HG03432 (cell line): ENCODE results near the gene LDLRAD4.
"Not testable (repeated sequence)": the region's sequence is repeated elsewhere in the genome, so short reads cannot be mapped to it uniquely, and the experiment has no call there.

Experiments used
- ATAC-seq: cut with Tn5 transposase; IDR thresholded peaks from one replicate; pipeline ENCODE4 v1.9.1; 2021; ENCODE audit warnings: mild to moderate bottlenecking, moderate library complexity; ENCODE audit not compliant: unreplicated experiment

LDLRAD4 gene

DNA sequence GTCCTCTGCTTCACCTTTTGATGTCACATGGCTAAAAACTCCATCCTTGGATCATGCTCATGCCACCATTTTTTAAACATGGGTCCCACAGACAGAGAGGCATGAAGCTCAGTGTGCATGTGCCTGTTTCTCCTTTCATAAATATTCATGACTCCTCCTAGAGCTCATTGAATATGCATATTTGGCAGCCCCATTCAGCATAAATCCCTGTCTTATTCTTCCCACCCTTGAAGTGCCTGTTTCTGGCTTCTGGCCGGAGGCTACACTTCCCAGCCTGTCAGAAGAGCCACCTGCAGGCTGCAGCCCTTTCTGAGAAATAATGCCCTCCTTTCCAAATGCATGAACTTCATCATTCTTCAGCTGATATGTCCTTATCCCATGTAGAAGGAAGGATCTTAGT, 109.7 kb downstream of the LDLRAD4 start:
- ATAC-seq, result no peak

DNA sequence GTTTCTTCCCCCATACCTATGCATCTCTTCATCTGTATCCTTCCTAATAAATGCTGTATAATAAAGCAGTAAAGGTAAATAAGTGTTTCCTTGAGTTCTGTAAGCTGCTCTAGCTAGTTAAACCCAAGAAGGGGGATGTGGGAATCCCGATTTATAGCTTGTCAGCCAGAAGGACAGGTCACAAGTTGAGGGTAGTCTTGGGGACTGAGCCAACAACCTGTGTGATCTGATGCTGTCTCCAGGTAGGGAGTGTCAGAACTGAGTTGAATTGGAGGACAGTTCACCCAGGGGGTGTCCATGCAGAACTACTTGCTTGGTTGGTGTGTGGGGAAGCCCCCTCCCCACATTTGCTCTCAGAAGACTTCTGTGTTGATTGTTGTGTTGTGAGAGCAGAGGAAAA, 112.4 kb downstream of the LDLRAD4 start:
- ATAC-seq, result no peak

DNA sequence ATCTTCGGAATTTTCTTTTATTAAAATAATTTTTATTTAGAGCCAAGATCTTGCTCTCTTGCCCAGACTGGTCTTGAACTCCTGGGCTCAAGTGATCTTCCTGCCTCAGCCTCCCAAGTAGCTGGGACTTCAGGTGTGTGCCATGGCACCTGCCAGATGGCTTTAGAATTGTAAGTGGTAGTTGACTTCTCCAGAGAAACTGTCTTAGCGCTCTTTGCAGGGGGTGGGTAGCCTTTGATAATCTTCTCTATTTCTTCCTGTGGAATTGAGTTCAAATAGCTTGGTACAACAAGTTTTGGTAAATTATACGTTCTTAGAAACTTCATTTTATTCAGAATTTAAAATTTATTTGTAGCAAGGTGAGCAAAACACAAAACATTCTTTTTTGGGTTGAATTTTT, 113.3 kb downstream of the LDLRAD4 start:
- no peak for ATAC-seq

DNA sequence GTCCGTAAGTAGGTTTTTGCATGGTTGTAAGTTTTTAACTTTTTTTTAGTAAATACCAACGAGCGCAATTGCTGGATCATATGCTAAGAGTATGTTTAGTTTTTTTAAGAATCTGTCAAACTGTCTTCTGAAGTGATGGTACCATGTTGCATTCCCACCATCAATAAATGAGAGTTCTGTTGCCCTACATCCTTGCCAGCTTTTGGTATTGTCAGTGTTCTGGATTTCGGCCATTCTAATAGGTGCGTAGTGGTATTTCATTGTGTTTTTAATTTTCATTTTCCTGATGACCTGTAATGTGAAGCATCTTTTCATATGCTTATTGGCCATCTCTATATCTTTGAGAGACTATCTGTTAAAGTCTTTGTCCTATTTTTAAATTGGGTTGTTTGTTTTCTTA, 114.3 kb downstream of the LDLRAD4 start:
- ATAC-seq, result no peak

DNA sequence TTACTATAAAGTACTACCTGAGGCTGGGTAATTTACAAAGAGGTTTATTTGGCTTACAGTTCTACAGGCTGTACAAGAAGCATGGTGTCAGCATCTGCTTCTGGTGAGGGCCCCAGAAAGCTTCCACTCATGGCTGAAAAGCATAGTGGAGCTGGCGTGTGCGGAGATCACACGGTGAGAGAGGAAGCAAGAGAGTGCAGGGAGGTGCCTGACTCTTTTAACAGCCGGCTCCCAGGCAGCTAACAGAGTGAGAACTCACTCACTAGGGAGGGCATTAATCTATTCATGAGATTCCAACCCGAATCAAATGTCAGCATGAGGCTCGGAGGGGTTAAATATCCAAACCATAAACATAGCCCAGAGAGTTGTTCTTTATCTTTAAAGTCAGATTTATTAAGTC, 117.3 kb downstream of the LDLRAD4 start:
- no peak for ATAC-seq

DNA sequence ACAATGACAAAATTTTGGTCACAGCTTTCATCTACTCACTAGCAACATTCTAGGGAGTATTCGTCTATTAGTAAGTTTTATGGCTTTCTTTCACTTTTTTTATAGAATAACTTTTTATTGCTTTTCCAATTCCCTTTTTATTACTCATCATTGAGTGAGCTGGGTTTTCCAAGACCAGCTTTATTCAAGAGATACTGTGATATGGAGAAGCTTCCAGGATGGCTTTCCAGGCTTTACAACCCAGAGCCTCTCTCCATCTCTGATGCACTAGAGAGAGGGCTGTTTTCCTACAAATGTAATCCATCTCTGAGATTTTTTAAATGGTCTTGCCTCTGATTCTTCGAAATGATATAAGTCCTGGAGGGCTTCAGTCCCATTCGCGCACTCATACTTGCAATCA, 118.3 kb downstream of the LDLRAD4 start:
- no peak for ATAC-seq

DNA sequence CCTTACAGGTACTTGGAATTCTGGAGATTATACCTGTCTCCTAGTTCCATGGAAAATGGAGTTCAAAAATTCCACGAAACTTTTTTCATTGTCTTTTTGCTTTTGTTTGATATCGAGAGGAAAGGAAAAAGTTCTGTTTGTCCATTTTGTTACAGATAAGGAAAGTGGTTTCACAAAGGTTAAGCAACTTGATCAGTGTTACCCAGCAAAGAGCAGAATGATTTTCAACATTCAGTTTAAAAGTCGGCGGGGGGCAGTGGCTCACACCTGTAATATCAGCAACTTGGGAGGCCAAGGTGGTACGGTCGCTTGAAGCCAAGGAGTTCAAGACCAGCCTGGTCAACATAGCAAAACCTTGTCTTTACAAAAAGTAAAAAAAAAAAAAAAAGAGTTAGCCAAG, 118.8 kb downstream of the LDLRAD4 start:
- no peak for ATAC-seq

DNA sequence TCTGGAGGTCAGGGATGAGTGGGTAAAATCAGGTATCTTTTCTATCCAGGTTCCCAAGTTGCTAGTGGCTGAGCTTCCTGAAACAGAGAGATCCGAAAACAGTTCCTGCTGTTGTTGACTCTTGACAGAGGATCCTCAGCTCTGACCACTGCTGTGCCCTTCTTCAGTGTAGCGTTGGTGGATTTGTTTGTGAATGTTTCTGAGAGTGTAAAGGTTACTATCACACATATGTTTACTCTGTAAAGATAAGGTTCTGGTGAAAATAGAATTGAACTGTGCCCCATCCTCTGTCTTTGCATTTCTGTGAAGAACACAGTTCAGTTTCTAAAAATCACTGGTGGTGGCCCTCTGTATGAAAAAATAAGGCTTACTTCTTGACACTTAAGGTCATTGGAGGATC, 119.8 kb downstream of the LDLRAD4 start:
- ATAC-seq, result no peak

DNA sequence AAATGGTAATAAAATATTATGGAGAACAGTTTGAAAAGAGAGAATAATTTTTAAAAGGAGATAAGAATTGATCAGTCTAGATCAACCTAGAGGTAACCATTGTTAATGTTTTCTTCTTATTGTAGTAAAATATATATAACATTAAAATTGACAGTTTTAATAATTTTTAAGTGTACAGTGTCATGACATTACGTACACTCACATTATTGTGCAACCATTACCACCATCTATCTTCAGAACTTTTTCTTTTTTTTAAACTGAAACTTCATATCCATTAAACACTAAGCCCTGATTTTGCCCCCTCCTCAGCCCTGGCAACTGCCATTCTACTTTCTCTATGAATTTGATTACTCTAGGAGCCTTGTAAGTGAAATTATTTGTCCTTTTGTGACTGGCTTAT, 121.1 kb downstream of the LDLRAD4 start:
- ATAC-seq, result no peak

DNA sequence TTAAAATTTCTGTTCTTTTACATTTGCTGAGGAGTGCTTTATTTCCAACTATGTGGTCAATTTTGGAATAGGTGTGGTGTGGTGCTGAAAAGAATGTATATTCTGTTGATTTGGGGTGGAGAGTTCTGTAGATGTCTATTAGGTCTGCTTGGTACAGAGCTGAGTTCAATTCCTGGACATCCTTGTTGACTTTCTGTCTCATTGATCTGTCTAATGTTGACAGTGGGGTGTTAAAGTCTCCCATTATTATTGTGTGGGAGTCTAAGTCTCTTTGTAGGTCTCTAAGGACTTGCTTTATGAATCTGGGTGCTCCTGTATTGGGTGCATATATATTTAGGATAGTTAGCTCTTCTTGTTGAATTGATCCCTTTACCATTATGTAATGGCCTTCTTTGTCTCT, 127.9 kb downstream of the LDLRAD4 start:
- ATAC-seq, result not testable (repeated sequence)

DNA sequence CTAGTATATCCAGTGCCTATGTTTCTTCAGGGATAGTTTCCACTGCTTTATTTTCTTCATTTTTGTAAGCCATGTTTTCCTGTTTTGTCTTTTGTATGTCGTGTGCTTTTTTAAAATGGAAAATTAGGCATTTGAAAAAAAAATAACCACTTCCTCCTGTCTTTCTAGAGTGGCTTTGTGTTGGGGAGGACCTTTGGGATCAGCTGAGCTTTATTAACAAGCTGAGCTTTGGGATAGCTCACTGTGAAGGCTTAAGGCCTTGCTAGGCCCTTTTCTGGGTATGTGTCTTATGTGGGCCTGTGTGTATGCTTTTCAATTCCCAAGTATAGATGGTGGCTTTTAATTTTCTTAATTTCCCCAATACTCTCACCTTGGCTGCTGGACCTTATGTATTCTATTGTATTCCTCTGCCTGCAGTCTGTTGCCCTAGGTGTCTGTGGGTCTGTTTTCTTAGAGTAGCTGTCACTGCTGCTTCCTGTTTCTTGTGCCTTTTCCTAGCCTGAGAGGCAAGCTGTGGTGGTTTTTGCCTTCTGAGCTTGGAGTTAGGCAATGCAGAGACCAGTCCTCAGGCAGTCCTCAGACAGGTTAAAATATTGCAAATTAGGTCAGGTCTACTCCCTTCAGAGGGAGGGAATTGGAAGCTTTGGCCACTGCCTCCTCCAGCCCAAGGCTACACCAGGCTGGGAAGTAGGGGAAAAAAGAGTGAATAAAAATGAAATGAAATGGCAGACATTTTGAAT, 134.7 kb downstream of the LDLRAD4 start:
- ATAC-seq, result no peak

DNA sequence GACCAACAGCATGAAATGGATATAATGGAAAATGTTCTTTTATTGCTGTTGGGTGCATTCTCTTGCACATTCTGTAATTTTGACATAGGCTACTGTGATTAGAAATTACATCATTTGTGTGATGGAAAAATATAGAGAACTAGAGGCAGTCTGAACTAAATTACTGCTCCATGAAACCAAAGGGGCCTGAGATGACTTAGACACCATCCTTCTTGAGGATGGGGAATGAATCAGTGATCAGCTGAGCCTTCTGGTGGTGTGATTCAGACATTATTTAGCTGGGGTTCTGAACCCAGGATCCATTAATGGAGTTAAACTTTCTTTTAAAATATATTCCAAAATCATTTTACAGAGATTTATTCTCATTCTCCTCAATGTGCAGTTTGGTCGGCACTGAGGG, 135.8 kb downstream of the LDLRAD4 start:
- ATAC-seq, result no peak

DNA sequence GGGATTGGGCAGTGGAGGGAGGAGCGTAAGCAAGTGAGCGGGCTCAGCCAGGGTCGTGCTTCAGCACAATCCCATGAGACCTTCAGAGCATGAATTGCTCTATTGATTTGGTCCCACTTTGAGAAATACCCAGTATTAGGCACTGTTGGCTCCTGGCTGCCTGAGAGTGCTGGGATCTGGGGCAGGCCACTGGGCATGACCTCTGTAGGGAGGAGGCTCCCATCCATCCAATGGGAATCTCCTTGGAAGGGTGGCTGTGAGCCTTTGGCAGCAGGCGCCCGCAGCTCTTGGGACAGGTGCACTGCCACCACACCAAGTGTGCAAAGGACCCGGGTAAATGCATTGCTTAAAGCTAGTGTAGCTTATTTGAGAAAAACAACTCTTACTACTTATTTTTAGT, 137.5 kb downstream of the LDLRAD4 start:
- ATAC-seq, result no peak

DNA sequence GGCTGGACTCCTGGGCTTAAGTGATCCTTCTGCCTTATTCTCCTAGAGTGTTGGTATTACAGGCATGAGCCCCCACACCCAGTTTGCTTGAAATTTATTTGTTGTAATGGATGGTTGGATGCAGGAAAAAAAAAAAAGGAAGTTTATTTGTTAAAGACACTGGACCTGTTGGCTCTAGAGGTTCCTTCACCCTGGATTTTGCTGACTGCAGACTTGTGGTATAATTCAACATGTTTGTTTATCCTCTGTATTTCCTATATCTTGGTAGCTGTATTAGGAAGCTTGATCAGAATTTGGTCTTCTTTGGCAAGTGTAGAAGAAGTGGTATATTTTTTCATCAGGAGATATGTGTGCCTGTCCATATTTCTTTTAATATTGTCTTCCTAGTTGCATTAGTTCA, 138.7 kb downstream of the LDLRAD4 start:
- no peak for ATAC-seq

DNA sequence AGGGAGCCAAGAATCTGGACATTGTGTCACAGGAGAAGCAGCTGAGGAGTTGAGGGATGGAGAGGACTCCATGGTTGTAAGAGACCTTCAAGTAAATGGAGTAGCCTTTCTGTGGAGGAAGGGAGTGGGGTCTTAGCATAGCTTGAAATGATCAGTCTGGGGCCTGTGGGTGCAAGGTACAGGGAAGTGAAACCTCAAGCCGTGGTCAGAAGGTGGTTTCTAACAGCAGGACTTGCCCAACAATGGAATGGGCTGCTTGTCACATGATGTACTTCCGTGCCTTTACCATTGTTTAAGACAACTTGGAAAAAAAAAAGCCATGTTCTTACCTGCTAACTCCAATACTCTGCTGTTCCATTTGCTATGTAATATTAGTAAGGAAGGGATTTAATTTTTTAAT, 140.7 kb downstream of the LDLRAD4 start:
- ATAC-seq, result no peak

DNA sequence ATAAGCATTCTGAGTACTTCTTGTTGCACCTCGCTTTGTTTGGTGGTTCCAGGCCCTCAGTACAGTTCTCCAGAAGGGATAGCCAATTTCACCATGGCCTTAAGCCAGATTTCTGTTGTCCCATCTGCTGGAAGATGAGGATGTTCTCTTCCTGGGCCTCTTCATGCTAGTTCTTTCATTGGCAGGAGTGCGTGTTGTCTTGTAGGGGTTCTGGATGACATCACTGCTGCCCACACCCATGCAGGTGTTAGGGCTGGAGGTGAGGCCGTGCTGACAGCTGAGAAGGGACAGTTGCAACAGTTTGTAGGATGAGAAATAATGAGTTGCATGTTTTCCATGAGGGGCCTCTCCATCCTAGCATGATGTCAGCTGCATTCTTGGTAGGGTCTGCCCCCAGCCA, 142.9 kb downstream of the LDLRAD4 start:
- no peak for ATAC-seq

DNA sequence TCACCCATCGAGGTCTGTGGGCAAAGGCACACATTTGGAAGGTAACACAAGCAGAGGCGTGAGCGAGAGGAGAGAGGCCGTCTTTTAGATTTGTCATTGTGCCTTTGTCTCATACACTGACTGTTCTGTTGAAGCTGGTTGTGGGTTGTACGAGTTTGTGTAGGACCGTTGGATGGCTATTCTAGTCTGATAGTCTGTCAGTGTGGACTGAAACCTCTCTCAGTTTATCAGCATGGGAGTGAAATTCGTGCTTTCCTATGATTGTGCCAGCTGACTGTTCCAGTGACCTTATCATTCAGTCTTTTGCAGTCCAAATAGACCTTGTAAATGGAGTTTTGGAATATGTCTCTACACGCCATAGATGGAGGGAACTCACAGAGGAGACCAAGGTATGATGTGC, 143.5 kb downstream of the LDLRAD4 start:
- no peak for ATAC-seq

DNA sequence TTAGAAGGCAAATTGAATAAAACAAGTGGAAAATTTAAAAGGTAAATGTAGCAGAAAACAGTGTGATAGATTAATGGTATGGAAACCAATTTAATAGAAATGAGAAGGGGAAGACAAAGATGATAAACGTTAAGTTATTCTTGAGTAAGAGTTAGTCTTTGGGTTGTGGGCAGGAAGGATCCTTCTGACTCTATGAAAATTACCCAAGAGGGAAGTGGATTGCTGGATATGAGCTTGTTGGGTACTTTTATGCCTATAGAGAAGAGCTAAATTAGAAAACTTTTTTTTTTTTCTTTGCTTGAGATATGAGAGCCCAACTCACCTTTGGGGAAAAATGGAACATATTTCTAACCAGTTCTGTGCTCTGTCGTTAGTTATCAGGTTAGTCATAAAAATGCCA, 144.0 kb downstream of the LDLRAD4 start:
- ATAC-seq, result no peak

DNA sequence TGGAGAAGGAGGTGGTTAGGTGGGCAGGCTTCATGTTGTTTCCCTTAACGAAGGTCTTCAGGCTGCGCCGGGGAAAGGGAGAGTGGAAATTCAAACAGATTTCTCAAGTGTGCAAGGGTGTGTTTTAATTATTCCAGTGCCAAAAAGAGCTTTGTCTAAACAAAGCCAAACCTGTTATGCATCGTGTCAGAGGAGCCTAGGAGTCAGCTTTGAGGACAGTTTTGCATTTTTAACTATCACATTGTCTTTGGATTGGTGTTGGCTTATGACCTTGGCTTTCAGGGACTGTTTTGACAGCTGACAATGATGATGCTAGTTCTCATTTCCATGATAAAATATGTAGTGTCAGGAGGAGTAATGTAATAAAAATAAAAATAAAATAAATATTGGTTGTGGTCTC, 144.8 kb downstream of the LDLRAD4 start:
- ATAC-seq, result no peak

DNA sequence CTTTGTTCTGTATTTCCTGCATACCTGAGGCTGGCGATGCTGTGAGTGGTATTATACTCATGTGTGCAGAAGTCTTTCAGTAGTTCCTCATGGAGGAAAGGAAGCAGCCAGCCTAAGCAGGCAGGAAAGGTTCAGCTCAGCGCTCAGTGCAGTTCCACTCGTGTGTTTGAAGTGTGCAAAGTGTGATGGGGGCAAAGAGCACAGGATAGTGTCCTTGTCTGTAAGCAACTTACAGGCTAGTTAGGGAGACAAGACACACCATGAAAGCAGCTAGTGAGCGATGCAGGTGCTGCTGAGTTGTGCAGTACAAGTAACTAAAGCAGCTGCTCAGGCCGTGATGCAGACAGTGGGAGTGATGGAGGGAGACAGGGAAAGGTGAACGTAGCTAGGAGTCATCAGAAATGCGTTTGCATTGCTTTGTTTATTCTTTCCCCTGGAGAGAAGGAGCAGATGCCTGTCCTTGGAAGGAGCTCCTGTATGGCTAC, 146.2 kb downstream of the LDLRAD4 start:
- no peak for ATAC-seq

DNA sequence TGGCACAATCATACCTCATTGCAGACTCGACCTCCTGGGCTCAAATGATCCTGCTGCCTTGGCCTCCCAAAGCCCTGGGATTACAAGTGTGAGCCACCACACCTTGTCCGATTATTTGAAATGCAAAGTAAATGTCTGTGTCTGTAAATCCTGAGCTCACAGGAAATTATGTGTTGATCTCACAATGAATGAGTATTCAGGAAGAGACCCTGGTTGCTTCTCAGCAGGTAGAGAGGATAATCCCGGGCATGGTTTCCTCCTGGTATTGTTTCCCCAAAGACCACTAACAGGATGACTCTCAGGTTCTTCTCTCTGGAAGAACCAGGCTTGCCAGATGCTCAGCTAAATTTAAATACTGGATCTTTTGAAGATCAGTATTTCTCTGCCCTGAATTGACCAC, 147.6 kb downstream of the LDLRAD4 start:
- ATAC-seq, result no peak

DNA sequence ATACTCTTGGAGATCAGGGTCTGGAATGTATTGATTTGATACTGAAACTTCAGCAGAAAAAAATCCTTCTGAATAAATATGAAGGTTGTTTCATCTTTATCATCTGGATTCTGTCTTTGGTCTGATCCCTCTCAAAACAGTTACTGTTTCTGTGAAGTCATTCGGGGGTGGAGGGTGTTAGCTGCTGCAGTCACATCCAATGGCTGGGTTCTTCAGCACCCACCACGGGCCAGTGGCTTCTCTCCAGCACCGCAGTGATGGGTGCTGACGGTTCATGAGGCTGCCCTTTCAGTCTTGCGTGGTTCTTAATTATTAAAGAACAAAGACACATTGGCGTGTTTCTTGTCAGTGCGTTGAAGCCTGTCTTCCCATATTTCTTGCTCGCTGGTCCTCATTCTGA, 148.0 kb downstream of the LDLRAD4 start:
- ATAC-seq, result no peak
